Cortex of kidney (tissue), 1 donor: ENCODE results near the gene SHC4.
"Not testable (repeated sequence)": the region's sequence is repeated elsewhere in the genome, so short reads cannot be mapped to it uniquely, and the experiment has no call there.

Experiments
- DNase-seq: peaks from one replicate; lab custom pipeline; 2025; lab: John Stamatoyannopoulos, UW

SHC4 gene

DNA sequence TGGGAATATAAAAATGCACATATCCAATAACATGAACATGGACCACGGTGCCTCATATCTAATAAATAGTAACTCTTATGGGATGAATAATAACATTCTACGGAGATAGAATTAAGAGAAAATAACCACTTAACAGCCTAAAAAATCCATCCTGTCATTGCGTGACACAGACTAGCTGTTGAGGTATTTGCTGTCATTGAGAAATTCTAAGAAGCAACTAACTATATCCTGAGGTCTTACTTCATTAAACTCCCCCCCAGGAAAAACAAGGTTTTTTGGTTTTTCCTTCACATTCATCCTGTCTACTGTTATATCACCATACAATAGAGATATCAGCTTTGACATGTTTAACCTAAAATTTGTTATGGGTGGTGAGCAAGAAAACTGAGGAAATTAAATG, 167.2 kb downstream of the SHC4 start:
- no peak for DNase-seq

DNA sequence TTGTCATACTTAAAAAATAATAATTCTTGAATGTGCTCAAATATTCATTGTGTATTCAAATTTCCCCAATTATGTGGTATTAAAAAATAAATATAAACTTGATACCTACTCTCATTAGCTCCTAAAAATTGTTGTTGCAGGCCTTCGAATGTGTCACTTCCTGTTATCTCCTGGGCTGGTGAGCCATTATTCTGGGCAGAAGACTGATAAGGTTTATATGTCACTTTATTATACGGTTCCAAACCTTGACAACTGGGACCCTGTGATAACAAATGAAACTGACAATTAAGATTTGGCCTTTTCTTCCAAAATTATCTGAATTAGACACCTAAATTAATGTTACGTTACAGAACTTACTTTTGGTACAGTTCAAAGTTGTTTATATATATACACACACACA, 167.8 kb downstream of the SHC4 start:
- no peak for DNase-seq

DNA sequence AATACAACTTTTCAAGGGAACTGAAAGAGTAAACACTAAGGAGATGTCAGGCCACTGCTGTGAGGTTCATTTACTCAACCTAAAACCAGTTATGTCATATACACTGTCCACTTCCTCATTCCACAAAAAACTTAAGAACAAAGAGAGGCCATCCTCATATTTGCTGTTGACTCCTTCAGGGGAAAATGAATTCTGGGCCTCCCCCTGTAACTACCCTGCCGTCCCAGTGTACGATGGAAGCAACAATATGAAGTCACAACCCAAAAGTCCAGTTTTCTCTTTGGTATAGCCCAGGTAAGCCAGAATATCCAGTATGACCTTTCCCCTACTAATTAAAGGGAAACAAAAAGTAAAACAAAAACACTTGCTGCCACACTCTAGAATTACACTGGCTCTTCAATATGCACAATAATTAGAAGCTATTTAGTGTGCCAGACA, 169.0 kb downstream of the SHC4 start:
- no peak for DNase-seq

DNA sequence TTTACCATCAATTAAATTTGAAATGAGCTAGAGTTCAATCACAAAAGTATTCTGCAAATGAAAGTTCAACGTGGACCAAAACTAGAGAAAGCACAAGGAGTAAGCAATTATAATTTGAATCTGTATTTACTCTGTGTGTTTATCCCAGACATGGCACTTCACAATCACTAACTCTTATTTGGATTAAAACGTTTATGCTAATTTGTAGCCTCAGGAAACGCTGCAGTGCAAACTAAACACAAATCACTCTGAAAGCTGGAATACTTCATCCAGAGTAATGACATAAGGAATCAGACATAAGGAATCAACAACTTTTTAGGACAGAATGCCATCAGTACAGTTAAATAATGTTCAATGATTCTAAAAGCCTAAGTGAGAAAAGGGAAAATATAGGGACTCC, 171.3 kb downstream of the SHC4 start:
- DNase-seq: no peak

DNA sequence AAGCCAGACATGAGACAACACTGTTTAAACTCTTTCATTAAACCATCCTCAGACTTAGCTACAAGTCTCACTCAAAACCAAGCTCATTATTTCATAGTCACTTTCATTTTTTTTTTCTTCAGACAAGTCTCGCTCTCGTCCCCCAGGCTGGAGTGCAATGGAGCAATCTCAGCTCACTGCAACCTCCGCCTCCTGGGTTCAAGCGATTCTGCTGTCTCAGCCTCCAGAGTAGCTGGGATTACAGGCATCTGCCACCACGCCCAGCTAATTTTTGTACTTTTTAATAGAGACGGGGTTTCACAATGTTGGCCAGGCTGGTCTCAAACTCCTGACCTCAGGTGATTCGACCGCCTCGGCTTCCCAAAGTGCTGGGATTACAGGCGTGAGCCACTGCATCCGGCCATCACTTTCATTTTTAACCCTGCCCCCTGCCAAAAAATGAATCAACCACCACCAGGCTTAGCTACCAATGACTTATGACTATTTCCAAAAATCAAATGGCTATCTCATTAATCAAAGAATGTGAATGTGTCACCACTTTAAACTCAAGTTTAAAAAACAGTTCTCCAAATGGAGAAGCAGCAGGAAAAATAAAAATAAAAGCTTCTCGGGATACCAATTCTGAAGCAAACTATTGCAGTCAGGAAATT, 173.1 kb downstream of the SHC4 start:
- not testable (repeated sequence) for DNase-seq

GRCh38 chr15:48785712-48786111, 178.0 kb downstream of the SHC4 start:
- DNase-seq: no peak

GRCh38 chr15:48785195-48785594, 178.5 kb downstream of the SHC4 start:
- DNase-seq: no peak

GRCh38 chr15:48784756-48785155, 179.0 kb downstream of the SHC4 start:
- no peak for DNase-seq

- no peak for DNase-seq
Measured at GRCh38 chr15:48782911-48783310, 180.8 kb downstream of the SHC4 start.

DNA sequence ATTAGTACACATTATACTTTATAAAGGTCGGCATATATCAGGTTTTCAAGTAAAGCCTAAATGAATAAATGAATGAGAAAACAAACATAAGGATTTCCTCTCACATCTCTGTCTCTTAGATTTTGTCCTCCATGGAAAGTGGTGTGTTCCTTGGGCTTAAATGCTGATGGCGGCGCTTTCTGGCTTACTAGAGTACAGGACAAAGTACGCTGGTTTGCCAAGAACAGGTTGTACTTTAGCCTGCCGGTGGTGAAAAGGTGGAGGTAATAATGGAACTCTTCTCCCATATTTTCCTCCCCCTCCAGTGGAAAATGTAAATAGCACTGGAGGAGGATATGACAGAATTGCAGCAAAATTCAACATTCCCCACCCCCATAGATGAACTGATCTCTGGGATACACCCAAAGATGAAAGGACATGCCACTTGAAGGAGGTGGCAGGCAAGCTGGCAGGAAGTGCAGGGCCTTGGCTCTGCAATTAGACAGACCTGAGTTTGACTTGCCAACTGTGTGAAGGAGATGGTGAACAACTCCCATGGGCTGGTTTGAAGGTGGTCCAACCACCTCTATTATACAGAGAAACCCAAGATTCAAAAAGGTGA, 182.1 kb downstream of the SHC4 start:
- no peak for DNase-seq

GRCh38 chr15:48781017-48781416, 182.7 kb downstream of the SHC4 start:
- no peak for DNase-seq

DNA sequence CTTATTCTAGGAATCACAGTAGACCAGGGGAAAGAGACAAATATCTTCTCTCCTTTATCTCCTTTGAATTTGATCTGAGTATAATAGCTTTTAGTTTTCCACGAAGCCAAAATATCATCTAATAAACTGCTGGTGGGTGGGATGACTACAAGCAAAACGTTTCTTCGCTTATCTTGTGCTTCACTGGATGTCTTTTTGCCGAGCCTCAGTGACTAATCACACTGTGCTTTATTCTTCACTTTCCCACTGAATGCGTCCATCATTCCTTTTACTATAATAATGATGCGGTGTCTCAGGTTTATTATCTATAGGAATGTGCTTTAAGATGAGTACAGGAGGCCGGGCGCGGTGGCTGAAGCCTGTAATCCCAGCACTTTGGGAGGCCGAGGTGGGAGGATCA, 185.4 kb downstream of the SHC4 start:
- DNase-seq: no peak

- no peak for DNase-seq
Measured at GRCh38 chr15:48777645-48778330, 185.9 kb downstream of the SHC4 start.

DNA sequence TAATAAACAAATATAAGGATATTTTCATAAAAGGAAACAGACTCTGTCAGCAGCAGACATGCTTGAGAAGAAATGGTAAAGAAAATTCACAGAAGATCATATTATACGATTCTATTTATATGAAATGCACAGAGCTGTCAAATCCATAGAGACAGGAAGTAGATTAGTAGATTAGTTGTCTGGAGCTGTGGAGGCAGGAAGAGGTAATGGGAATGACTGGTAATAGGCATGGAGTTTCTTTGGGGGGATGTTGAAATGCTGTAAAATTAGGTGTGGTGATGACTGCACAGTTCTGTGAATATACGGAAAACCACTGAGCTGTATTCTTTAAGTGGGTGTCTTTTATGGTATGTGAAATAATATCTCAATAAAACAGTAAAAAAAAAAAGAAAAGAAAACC, 188.2 kb downstream of the SHC4 start:
- no peak for DNase-seq

- DNase-seq: no peak
Measured at GRCh38 chr15:48774484-48774883, 189.2 kb downstream of the SHC4 start.
